KBM-7 (cell line): ENCODE results near the gene LRFN5.
"Not testable (repeated sequence)": the region's sequence is repeated elsewhere in the genome, so short reads cannot be mapped to it uniquely, and the experiment has no call there.

Experiments
- DNase-seq: peaks from one replicate; pipeline ENCODE4 v3.0.0-alpha.2; 2015
- in situ Hi-C: fragments of 300-500 bp; cut with MboI; formaldehyde crosslinking; loops from 2 replicates; pipeline ENCODE4 v1.14.3; 2020; ENCODE audit warnings: low sequenced_read_pairs, low pct_unique_long_range_greater_than_20kb, mixed read lengths

LRFN5 gene

GRCh38 chr14:41868396-41868795 lies 261.7 kb downstream of the LRFN5 start:
- in situ Hi-C loops = no loop called here
- no peak for DNase-seq

GRCh38 chr14:41872931-41873685 lies 266.4 kb downstream of the LRFN5 start:
- in situ Hi-C loops = no loop called here
- no peak for DNase-seq

- no peak for DNase-seq
- in situ Hi-C loops = no loop called here
These were observed 267.1 kb downstream of the LRFN5 start for GRCh38 chr14:41873686-41874317.

- in situ Hi-C loops = no loop called here
- no peak for DNase-seq
These were observed 268.4 kb downstream of the LRFN5 start for GRCh38 chr14:41875116-41875515.

GRCh38 chr14:41878321-41878720 lies 271.6 kb downstream of the LRFN5 start:
- in situ Hi-C loops = no loop called here

GRCh38 chr14:41891624-41892023 lies 284.9 kb downstream of the LRFN5 start:
- DNase-seq = no peak
- in situ Hi-C loops = no loop called here

More at GRCh38 chr14:41878321-41878720, 271.6 kb downstream of the LRFN5 start:
- no peak for DNase-seq

GRCh38 chr14:41899416-41899815 lies 292.7 kb downstream of the LRFN5 start:
- DNase-seq = no peak
- in situ Hi-C loops = no loop called here

- DNase-seq = no peak
- in situ Hi-C loops = no loop called here
These were observed 294.0 kb downstream of the LRFN5 start for GRCh38 chr14:41900644-41901043.

GRCh38 chr14:41901089-41901488 lies 294.4 kb downstream of the LRFN5 start:
- no peak for DNase-seq
- in situ Hi-C loops = no loop called here

- in situ Hi-C loops = no loop called here
- DNase-seq = no peak
These were observed 298.8 kb downstream of the LRFN5 start for GRCh38 chr14:41905394-41905964.

GRCh38 chr14:41911155-41911554 lies 304.5 kb downstream of the LRFN5 start:
- in situ Hi-C loops, DNase-seq: not testable (repeated sequence)

GRCh38 chr14:41913398-41913797 lies 306.7 kb downstream of the LRFN5 start:
- in situ Hi-C loops = no loop called here
- no peak for DNase-seq

- DNase-seq = no peak
- in situ Hi-C loops = no loop called here
These were observed 309.1 kb downstream of the LRFN5 start for GRCh38 chr14:41915732-41916131.

- no peak for DNase-seq
- in situ Hi-C loops = no loop called here
These were observed 309.6 kb downstream of the LRFN5 start for GRCh38 chr14:41916313-41916712.

GRCh38 chr14:41925409-41925808 lies 318.7 kb downstream of the LRFN5 start:
- DNase-seq = no peak

GRCh38 chr14:41950428-41951151 lies 343.9 kb downstream of the LRFN5 start:
- DNase-seq = no peak
- in situ Hi-C loops = no loop called here

More at GRCh38 chr14:41925409-41925808, 318.7 kb downstream of the LRFN5 start:
- in situ Hi-C loops = no loop called here
